Esophagus muscularis mucosa (tissue), 4 donors: Measurements from ENCODE around the gene ZBTB47. TPM values are rescaled to one million over a fixed set of nuclear protein-coding genes. Genes with fewer than 3 reads are reported as not detected.
A peak's percentile ranks its signal among the peaks of the same experiment; 100 is the strongest.

ENCODE experiments used
- DNase-seq: peaks from one replicate; pipeline ENCODE4 v3.0.0-alpha.2; 2017; ENCODE audit errors: extremely low spot score
- H3K27ac ChIP-seq, 4 donors: fragments of 200-600 bp; sonication (generic); replicated peaks in 1 of 4; 1 replicate in 3 of 4; 2 replicates in 1 of 4; pipeline ENCODE4 v1.5.1; 2016 to 2019; ENCODE audit warnings: mild to moderate bottlenecking in 1 of 4
- H3K27me3 ChIP-seq, 4 donors: fragments of 200-600 bp; sonication (generic); one replicate each; pipeline versions ENCODE4 v1.5.1 to v1.6.0; 2016 to 2019
- H3K36me3 ChIP-seq, 4 donors: fragments of 200-600 bp; sonication (generic); one replicate each; pipeline ENCODE4 v1.5.1; 2016 to 2019
- H3K4me1 ChIP-seq, 4 donors: fragments of 200-600 bp; sonication (generic); one replicate each; pipeline ENCODE4 v1.5.1; 2016 to 2019
- H3K4me3 ChIP-seq, 4 donors: fragments of 200-600 bp; sonication (generic); 1 replicate in 2 of 4; 2 replicates in 2 of 4; pipeline ENCODE4 v1.5.1; 2016 to 2019; ENCODE audit warnings: mild to moderate bottlenecking in 4 of 4, moderate library complexity in 1 of 4
- H3K9me3 ChIP-seq, 4 donors: fragments of 200-600 bp; sonication (generic); 1 replicate in 3 of 4; 2 replicates in 1 of 4; pipeline ENCODE4 v1.5.1; 2016 to 2019
- EP300 ChIP-seq: sonication (generic); formaldehyde crosslinking; IDR thresholded peaks from one replicate; pipeline ENCODE4 v1.6.1; 2017; ENCODE audit warnings: antibody characterized with exemption
- POLR2A ChIP-seq: fragments of 450-650 bp; IDR thresholded peaks from one replicate; pipeline ENCODE4 v1.6.1; 2017; ENCODE audit warnings: antibody characterized with exemption, moderate library complexity, mild to moderate bottlenecking, low read depth
- POLR2AphosphoS5 ChIP-seq, 2 donors: sonication (generic); formaldehyde crosslinking; IDR thresholded peaks; one replicate each; pipeline ENCODE4 v1.6.1; 2017; ENCODE audit warnings: antibody characterized with exemption in 2 of 2
- WGBS: methylation state at CpG from one replicate; pipeline ENCODE4 v1.1.5; 2018; 5-methylcytosine and 5-hydroxymethylcytosine counted together
- intact Hi-C: fragments of 100-400 bp; cut with DNase I; formaldehyde crosslinking; loops from one replicate; pipeline ENCODE4 v1.15.1; 2023
- total RNA-seq, 4 donors: library from RNA; depleted of rRNA; stranded (reverse); fragments of >200 nt; gene quantifications; one replicate each; pipeline versions ENCODE4 v1.1.0 to v1.2.1, GENCODE V29; 2016
- TF ChIP-seq, protein P1 (sequence below), 3 experiments: fragments of 200-600 bp in 2 of 3; fragments of 450-650 bp in 1 of 3; sonication (generic) in 2 of 3; IDR thresholded peaks; one replicate each; pipeline ENCODE4 v1.5.1; 2017 to 2019; ENCODE audit warnings: antibody characterized with exemption in 3 of 3, mild to moderate bottlenecking in 2 of 3, moderate library complexity in 1 of 3

The ZBTB47 gene
- total RNA-seq, 4 donors from 2014 or later, result 75.4 to 137 (median 95.7) TPM

DNA sequence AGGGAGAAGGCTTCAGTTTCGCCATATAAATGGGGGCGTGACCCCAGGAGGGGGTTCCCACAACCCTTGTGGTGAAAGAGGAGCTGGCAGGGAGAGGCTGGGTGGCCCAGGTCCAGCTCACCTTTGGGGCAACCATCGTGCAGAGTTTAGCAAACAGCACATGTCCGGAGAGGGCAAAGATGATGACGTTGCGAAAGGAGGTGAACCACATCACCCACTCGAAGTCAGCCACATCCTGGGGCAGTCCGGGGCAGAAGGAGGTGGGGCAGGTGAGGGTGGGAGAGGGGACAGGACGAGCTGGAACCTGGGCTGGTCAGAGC lies 45.4 kb downstream of the ZBTB47 start:
- intact Hi-C loops, result no loop called here
- H3K27ac ChIP-seq, result no peak overlapping the region
- no peak for DNase-seq
- H3K9me3 ChIP-seq, result no peaks in the 10 kb centered on the region
- TF ChIP-seq EP300, result no peak
- H3K4me1 ChIP-seq, result peaks cover 0 to 4% (median 0%) of the 10 kb centered on the region in 4 donors
- H3K36me3 ChIP-seq, result no peaks in the 10 kb centered on the region
- no peak overlapping the region for H3K4me3 ChIP-seq
- peaks cover 0 to 10% (median 0%) of the 10 kb centered on the region in 4 donors for H3K27me3 ChIP-seq
- 76% methylated on average over 9 of the region's 9 CpGs for WGBS

DNA sequence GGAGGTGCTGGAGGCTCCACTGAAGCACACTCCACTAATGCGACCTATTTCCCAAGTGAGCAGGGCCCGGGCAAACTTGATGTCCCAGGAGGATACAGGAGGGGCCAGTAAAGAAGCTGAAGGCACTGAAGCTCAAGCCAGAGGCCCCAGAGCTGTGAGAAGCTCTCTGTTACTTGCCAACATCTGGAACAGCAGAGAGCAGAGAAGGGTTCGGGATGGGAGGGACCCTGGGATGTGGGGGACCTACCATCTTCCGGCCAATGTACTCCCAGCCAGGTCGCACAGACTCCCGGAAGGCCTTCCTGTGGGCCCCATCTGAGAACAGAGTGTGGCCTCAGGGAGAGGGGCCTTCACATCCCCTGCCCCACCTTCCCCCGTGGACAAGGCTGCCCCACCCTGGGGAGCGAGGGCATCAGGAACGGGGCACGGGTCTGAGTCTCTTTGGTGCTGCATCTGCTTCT lies 46.0 kb downstream of the ZBTB47 start:
- Histone ChIP-seq H3K27me3 (peaks cover 0 to 10% (median 0%) of the 10 kb centered on the region in 4 donors), H3K4me3 (no peak overlapping the region), H3K9me3 (no peaks in the 10 kb centered on the region), H3K27ac (no peak overlapping the region), H3K36me3 (no peaks in the 10 kb centered on the region), H3K4me1 (peaks cover 0 to 4% (median 0%) of the 10 kb centered on the region in 4 donors)
- no peak for DNase-seq
- 69% methylated on average over 4 of the region's 10 CpGs for WGBS
- TF ChIP-seq POLR2AphosphoS5 (IDR thresholded peaks at IDR 0.05) (no peak), POLR2A (no peak), EP300 (no peak)
- TF ChIP-seq, protein P1, sequence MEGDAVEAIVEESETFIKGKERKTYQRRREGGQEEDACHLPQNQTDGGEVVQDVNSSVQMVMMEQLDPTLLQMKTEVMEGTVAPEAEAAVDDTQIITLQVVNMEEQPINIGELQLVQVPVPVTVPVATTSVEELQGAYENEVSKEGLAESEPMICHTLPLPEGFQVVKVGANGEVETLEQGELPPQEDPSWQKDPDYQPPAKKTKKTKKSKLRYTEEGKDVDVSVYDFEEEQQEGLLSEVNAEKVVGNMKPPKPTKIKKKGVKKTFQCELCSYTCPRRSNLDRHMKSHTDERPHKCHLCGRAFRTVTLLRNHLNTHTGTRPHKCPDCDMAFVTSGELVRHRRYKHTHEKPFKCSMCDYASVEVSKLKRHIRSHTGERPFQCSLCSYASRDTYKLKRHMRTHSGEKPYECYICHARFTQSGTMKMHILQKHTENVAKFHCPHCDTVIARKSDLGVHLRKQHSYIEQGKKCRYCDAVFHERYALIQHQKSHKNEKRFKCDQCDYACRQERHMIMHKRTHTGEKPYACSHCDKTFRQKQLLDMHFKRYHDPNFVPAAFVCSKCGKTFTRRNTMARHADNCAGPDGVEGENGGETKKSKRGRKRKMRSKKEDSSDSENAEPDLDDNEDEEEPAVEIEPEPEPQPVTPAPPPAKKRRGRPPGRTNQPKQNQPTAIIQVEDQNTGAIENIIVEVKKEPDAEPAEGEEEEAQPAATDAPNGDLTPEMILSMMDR (IDR thresholded peaks at IDR 0.05), result no peak
- intact Hi-C loops, result no loop called here

DNA sequence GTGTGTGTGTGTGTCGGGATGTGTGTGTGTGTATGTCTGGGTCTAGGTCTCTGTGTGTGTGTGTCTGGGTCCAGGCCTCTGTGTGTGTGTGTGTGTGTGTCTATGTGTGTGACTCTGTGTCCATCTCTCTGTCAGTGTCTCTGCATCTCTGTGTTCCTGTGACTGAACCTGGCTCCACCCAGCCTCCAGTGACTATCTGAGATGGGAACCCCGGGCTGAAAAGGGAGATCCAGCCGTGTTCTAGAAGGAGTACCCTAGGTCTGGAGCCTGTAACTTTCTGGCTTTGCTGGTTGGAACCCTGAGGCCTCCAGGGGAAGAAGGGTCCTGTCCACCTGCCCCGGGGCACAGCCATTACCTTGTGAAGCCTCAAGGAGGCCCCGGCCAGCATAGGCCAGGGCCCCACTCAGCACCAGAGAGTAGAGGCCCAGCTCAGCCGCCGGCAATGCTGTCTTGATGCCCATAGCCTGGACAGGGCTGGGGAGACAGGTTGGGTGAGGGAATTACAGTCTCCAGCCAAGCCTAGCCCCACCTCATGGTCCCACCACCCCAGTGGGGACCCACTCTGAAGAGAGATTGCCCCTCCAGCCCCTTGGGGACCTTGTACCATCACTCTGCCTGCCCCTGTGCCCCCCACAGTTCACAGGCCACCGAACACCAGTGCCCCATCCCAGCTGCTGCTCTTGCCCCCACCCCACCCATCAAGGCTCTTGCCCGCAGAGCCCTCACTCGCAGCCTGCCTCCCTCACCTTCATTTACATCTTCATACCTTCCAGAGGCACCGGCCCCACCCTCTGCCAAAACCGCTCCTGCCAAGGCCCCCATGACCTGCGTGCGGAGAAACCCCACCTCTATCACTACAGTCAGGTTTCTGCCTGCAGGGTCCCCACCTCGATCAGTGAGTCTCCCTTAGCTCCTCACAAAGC lies 47.1 kb downstream of the ZBTB47 start:
- H3K36me3 ChIP-seq, result no peaks in the 10 kb centered on the region
- intact Hi-C loops, result no loop called here
- no peak overlapping the region for H3K27ac ChIP-seq
- TF ChIP-seq EP300 (no peak), POLR2AphosphoS5 (IDR thresholded peaks at IDR 0.05) (no peak), POLR2A (no peak)
- TF ChIP-seq, protein P1 (IDR thresholded peaks at IDR 0.05), result no peak
- DNase-seq, result no peak
- H3K27me3 ChIP-seq, result peaks cover 0 to 10% (median 0%) of the 10 kb centered on the region in 4 donors
- H3K4me1 ChIP-seq, result peaks cover 0 to 4% (median 0%) of the 10 kb centered on the region in 4 donors
- H3K4me3 ChIP-seq, result no peak overlapping the region
- 75% methylated on average over 11 of the region's 15 CpGs for WGBS
- no peaks in the 10 kb centered on the region for H3K9me3 ChIP-seq

DNA sequence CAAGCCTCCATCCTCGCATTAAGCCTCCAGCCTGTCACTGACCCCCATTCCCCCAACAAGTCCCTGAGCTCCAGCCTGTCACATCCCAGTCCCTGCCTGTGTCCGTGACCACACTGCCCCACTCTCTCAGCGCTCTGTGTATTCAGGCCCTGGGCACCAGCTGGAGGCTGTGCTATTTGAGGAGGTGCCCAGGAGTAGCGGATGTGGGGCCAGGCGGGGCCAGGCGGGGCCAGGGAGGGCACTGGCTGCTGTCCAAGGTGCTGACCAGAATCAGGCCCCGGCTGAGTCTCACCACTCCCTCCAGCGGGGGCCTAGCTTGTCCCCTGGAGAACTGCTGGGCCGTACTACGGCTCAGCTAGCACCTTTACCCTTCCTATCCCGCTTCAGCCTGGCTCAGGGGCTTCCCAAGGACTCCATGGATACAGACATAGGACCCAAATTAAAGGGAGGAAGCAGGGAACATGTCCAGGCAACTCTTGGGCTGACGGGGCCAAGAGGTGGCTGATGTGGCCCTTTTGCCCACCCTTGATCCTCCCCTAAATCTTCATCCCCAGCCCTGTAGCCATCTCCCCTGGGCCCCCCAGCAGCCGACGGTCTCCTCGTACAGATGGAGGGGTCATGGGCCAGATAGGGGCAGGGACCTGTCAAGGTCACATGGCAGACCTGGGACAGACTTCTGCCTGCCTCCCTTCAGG lies 48.0 kb downstream of the ZBTB47 start:
- Histone ChIP-seq H3K27ac (no peak overlapping the region), H3K4me3 (no peak overlapping the region), H3K4me1 (peaks cover 0 to 10% (median 0%) of the 10 kb centered on the region in 4 donors), H3K36me3 (no peaks in the 10 kb centered on the region), H3K9me3 (no peaks in the 10 kb centered on the region), H3K27me3 (peaks cover 0 to 10% (median 0%) of the 10 kb centered on the region in 4 donors)
- intact Hi-C loops, result no loop called here
- no peak for DNase-seq
- TF ChIP-seq POLR2AphosphoS5 (IDR thresholded peaks at IDR 0.05), result no peak
- TF ChIP-seq, protein P1 (IDR thresholded peaks at IDR 0.05), result no peak
- peak; percentile 42 for TF ChIP-seq POLR2A
- no peak for TF ChIP-seq EP300
- 52% methylated on average over 13 of the region's 15 CpGs for WGBS
